Activated B cell treated with CpG ODN at 0.5 μM for 24 hours (primary cell): ENCODE measurements around the gene KLF13. TPM values are rescaled to one million over a fixed set of nuclear protein-coding genes. Genes with fewer than 3 reads are reported as not detected.

Experiments used
- ATAC-seq: fragments of 200-7000 bp; cut with Tn5 transposase; one replicate; pipeline ENCODE4 v1.10.0; 2021; ENCODE audit warnings: low read depth, mild to moderate bottlenecking, moderate library complexity
- CTCF ChIA-PET: fragments of 350-600 bp; sonication (Branson Sonifier 250); formaldehyde crosslinking; loops from one replicate; lab custom pipeline; 2021; ENCODE audit warnings: antibody characterized with exemption; lab: Charles Lee
- POLR2A ChIA-PET: fragments of 350-600 bp; sonication (Branson Sonifier 250); formaldehyde crosslinking; loops from one replicate; lab custom pipeline; 2021; ENCODE audit warnings: antibody characterized with exemption; lab: Charles Lee
- DNase-seq: peaks from one replicate; pipeline ENCODE4 v3.0.0; 2022
- H3K27ac Mint-ChIP-seq: one replicate; pipeline ENCODE4 v1.8.0; 2020; ENCODE audit warnings: mixed read lengths
- H3K27me3 Mint-ChIP-seq: one replicate; pipeline ENCODE4 v1.8.0; 2021; ENCODE audit warnings: mixed read lengths
- H3K36me3 Mint-ChIP-seq: one replicate; pipeline ENCODE4 v1.8.0; 2021; ENCODE audit warnings: low read depth, mixed read lengths
- H3K4me1 Mint-ChIP-seq: one replicate; pipeline ENCODE4 v1.8.0; 2021; ENCODE audit warnings: mixed read lengths
- H3K4me3 Mint-ChIP-seq: one replicate; pipeline ENCODE4 v1.8.0; 2020; ENCODE audit warnings: mild to moderate bottlenecking, mixed read lengths
- H3K9me3 Mint-ChIP-seq: one replicate; pipeline ENCODE4 v1.8.0; 2020; ENCODE audit warnings: mixed read lengths
- intact Hi-C: fragments of 100-400 bp; cut with micrococcal nuclease; formaldehyde crosslinking; loops from one replicate; pipeline ENCODE4 v1.15.1; 2024
- total RNA-seq: library from RNA; stranded (reverse); gene quantifications from 2 replicates; pipeline ENCODE4 v1.2.3, GENCODE V29; 2022
- TF ChIP-seq, protein P1 (sequence below): fragments of 200-600 bp; IDR thresholded peaks from one replicate; pipeline ENCODE4 v1.8.0; 2022; ENCODE audit warnings: antibody characterized with exemption, mild to moderate bottlenecking

Gene KLF13
- total RNA-seq, 1 donor from 2014 or later, result 178 TPM

DNA sequence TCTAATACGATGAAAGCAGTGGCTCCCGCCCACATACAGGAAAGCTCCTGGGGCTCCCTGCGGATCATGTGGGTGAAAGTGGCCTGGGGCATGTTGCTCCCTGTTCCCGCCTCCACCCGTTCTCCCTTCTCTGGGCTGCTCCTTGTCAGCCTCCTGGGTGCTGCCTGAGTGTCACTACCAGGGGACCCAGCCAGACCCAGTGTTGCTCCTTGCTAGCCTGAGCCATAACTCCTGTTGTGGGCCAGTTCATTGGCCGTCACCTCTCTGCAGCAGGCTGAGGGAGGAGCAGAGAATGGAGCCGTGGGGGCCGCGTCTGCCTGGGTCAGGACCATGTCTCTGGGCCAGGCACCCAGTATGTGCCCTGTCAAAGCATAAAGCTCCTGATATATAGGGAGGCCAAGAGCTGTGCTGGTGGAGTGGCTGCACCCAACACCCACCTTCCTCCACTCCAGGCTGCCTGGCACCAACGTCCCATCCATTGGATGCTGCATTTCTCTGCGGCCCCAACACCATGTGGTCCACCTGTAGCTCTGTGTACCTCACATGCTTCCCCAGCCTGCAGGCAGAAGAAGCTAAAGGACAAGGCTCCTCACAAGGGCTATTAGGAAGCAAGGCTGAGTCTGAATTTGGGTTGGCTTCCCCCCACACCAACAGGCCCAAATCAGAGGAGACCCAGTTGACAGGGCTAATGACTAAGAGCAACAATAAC, 40.5 kb downstream of the KLF13 start:
- Mint-ChIP-seq H3K36me3 (peaks cover 21% of the 10 kb centered on the region), H3K4me3 (peak overlapping the region; percentile 32), H3K27me3 (no peaks in the 10 kb centered on the region), H3K27ac (peak overlapping the region; percentile 82), H3K4me1 (peaks cover 90% of the 10 kb centered on the region), H3K9me3 (no peaks in the 10 kb centered on the region)
- no peak for ATAC-seq
- no peak for DNase-seq
- CTCF ChIA-PET, result interaction anchor here (1.2 to 4.0 kb wide), 5 partner anchors 11 to 152 kb away, joined by 3 to 27 read pairs (median 10); no protein-coding TSS in a partner anchor
- POLR2A ChIA-PET, result interaction anchor here (0.6 to 2.6 kb wide), 10 partner anchors 10 to 152 kb away, joined by 3 to 15 read pairs (median 4); no protein-coding TSS in a partner anchor
- intact Hi-C loops, result loop anchor here (1.0 to 10.0 kb wide), 2 partner anchors 14 to 102 kb away; no protein-coding TSS in a partner anchor
- TF ChIP-seq, protein P1, sequence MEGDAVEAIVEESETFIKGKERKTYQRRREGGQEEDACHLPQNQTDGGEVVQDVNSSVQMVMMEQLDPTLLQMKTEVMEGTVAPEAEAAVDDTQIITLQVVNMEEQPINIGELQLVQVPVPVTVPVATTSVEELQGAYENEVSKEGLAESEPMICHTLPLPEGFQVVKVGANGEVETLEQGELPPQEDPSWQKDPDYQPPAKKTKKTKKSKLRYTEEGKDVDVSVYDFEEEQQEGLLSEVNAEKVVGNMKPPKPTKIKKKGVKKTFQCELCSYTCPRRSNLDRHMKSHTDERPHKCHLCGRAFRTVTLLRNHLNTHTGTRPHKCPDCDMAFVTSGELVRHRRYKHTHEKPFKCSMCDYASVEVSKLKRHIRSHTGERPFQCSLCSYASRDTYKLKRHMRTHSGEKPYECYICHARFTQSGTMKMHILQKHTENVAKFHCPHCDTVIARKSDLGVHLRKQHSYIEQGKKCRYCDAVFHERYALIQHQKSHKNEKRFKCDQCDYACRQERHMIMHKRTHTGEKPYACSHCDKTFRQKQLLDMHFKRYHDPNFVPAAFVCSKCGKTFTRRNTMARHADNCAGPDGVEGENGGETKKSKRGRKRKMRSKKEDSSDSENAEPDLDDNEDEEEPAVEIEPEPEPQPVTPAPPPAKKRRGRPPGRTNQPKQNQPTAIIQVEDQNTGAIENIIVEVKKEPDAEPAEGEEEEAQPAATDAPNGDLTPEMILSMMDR, result no peak

DNA sequence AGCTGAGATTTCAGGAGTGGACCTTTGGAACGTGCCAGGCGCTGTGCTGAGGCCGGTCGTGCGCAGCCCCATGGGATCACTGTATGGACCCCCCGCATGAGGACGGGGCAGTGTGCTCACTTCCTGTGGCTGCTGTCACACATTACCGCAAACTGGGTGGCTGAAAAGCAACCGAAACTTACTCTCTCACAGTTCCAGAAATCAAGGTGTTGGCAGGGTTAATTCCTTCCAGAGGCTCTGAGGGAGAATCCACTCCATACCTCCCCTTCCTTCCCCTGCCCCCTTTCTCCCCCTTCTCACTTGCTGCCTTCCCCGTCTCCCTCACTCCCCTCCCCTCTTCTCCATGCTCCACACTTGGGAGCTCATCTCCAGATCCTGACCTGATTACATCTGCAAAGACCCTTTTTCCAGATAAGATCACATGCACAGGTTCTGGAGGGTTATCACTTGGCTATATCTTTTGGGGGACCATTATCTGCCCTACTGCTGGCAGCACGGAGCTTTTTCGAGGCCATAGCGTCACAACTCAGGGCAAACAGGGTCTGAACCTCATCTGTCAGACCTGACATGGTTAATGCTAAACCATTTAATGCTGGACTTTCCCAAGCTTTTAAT, 41.2 kb downstream of the KLF13 start:
- ChIA-PET POLR2A (interaction anchor here (0.6 to 1.9 kb wide), 7 partner anchors 11 to 153 kb away, joined by 3 to 6 read pairs (median 4); no protein-coding TSS in a partner anchor), CTCF (interaction anchor here (1.2 to 4.0 kb wide), 3 partner anchors 67 to 153 kb away, joined by 3 to 27 read pairs (median 10); no protein-coding TSS in a partner anchor)
- Mint-ChIP-seq H3K4me3 (peak overlapping the region; percentile 32), H3K27ac (peak overlapping the region; percentile 82), H3K4me1 (peaks cover 87% of the 10 kb centered on the region), H3K27me3 (no peaks in the 10 kb centered on the region), H3K9me3 (no peaks in the 10 kb centered on the region), H3K36me3 (peaks cover 27% of the 10 kb centered on the region)
- DNase-seq (no peak), ATAC-seq (peak; percentile 26)
- TF ChIP-seq, protein P1, result no peak
- intact Hi-C loops, result loop anchor here (1.0 to 10.0 kb wide), 2 partner anchors 15 to 103 kb away; no protein-coding TSS in a partner anchor

DNA sequence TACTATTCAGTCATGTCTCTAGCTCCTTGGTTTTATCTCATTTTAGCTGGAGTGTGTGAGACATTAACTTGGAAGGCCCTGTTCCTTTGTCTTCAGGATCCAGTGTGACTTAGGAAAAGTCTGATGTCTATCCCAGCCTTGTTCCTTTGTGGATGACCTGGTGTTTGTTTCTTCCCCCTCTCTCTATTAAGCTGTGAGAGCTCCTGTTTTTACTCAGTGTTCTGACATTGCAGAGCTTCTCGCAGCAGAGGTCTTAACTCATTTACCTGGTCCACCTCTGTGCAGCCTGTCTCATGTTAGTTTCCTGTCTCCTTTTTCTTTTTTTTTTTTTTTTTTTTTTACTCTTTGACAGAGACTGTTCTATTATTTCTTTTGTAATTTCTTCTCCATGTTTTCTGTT, 43.1 kb downstream of the KLF13 start:
- TF ChIP-seq, protein P1, result no peak
- Mint-ChIP-seq H3K9me3 (no peaks in the 10 kb centered on the region), H3K36me3 (peaks cover 43% of the 10 kb centered on the region), H3K4me3 (no peak overlapping the region), H3K27ac (peak overlapping the region; percentile 46), H3K4me1 (peaks cover 75% of the 10 kb centered on the region), H3K27me3 (no peaks in the 10 kb centered on the region)
- ChIA-PET POLR2A (interaction anchor here (0.7 kb wide), 1 partner anchor 378 kb away, joined by 5 read pairs; the partner anchor contains the start of gene MTMR10), CTCF (interaction anchor here (0.7 to 1.0 kb wide), 2 partner anchors 119 to 121 kb away, joined by 3 read pairs; no protein-coding TSS in a partner anchor)
- intact Hi-C loops, result loop anchor here (10.0 kb wide), 1 partner anchor 105 kb away; no protein-coding TSS in a partner anchor
- ATAC-seq (no peak), DNase-seq (no peak)

DNA sequence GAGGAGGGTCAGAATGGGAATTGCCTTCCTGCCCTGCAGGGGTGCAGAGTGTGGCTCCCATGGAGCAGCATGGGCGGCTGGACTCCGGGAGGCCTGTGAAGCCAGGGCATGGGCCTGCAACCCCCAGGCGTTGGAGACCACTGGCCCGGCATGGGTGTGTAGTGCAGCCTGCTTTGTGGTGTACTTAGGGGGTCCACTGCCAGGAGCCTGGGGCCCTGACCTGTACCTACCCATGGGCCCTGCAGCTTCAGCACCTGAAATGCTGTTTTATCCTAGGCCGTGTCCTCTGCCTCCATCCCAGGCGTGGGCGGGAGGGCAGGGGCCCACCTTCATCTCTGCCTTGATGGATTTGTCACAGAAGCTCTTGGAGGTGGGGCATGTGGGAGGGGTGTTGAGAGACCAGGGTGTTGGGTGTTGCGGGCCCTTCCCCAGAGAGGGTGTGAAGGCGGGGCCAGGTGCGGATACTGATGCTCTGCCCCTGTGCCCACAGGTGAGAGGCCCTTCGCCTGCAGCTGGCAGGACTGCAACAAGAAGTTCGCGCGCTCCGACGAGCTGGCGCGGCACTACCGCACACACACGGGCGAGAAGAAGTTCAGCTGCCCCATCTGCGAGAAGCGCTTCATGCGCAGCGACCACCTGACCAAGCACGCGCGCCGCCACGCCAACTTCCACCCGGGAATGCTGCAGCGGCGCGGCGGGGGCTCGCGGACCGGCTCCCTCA, 45.0 kb downstream of the KLF13 start:
- ChIA-PET POLR2A (no interaction called here), CTCF (no interaction called here)
- no peak for DNase-seq
- H3K4me1 Mint-ChIP-seq, result peaks cover 75% of the 10 kb centered on the region
- peak overlapping the region; percentile 12 for H3K27ac Mint-ChIP-seq
- H3K4me3 Mint-ChIP-seq, result no peak overlapping the region
- H3K36me3 Mint-ChIP-seq, result peaks cover 59% of the 10 kb centered on the region
- TF ChIP-seq, protein P1, result no peak
- ATAC-seq, result no peak
- H3K27me3 Mint-ChIP-seq, result no peaks in the 10 kb centered on the region
- no peaks in the 10 kb centered on the region for H3K9me3 Mint-ChIP-seq
- intact Hi-C loops, result no loop called here
